HG02798 (cell line): ENCODE results near the gene AHCTF1.
A peak's percentile ranks its signal among the peaks of the same experiment; 100 is the strongest.
"Not testable (repeated sequence)": the region's sequence is repeated elsewhere in the genome, so short reads cannot be mapped to it uniquely, and the experiment has no call there.

Source experiments
- ATAC-seq: cut with Tn5 transposase; IDR thresholded peaks from one replicate; pipeline ENCODE4 v1.9.1; 2021; ENCODE audit warnings: mild to moderate bottlenecking; ENCODE audit not compliant: unreplicated experiment, poor library complexity

The AHCTF1 gene

DNA sequence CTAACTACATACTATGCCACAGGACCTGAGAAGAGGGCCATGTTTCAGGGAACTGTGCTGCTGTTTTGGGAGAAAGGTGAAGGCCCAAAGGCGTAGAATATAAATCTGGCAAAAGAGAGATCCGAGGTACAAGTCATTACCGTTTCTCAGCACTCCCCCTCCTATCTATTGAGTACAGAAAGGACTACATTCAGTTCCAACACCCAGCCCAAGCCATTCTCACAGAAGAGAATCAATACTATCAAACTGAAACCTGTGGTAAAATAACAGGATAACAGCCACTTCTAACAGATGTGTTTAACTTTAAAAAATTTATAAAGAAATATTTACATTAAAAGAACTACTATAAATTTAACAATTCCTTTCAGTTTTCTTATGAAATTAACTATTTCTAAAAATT is 7.8 kb downstream of the AHCTF1 start:
- ATAC-seq: no peak

DNA sequence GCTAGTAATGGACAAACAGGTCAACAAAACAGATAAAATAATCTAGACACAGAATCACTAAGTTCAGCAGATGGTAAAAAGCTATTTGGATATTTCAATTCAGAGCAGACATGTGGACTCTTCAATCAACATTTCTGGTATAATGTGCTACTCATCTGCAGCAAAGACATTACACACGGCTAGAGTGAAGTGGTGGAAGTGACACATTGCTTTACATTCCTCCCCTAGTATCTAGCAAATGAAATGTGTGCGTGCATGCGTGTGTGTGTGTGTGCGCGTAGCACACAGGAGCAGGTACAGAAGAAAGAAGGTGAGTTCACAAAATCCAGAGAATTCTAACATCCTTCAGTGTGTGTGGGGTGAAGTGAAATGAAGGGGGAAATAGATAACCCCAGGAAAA is 8.3 kb downstream of the AHCTF1 start:
- no peak for ATAC-seq

GRCh38 chr1:246921481-246921880 is 10.3 kb downstream of the AHCTF1 start:
- ATAC-seq: no peak

DNA sequence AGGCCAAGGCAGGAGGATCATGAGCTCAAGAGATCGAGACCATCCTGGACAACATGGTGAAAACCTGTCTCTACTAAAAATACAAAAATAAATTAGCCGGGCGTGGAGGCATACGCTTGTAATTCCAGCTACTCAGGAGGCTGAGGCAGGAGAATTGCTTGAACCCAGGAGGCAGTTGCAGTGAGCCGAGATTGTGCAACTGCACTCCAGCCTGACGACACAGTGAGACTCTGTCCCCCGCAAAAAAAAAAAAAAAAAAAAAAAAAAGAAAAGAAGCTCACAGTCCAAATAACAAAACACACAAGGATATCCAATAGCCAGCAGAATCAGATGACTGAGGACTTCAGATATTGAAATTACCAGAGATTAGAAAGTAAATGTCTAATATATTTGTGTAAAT is 11.8 kb downstream of the AHCTF1 start:
- ATAC-seq: no peak

GRCh38 chr1:246916026-246916923 is 15.5 kb downstream of the AHCTF1 start:
- ATAC-seq: not testable (repeated sequence)

DNA sequence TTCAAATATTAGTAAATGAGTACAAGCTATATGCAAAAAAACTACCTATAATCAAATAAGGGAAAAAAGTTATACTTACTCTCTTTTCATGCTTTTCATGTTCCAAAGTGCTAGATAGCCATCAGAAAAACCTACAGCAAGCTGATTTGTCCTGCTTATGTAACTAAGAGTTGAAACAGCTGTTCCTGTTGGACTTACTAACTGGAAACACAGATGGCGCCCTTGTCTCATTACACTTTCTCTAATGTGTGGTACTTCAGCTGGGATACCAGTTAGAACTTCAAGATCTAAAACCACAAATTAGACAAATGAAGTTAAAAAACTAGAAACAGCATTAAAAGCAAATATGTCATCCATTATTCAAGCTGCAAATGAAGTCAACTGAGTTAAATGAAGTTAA is 24.3 kb downstream of the AHCTF1 start:
- ATAC-seq: peak; percentile 65

GRCh38 chr1:246906833-246907232 is 24.9 kb downstream of the AHCTF1 start:
- ATAC-seq: no peak

DNA sequence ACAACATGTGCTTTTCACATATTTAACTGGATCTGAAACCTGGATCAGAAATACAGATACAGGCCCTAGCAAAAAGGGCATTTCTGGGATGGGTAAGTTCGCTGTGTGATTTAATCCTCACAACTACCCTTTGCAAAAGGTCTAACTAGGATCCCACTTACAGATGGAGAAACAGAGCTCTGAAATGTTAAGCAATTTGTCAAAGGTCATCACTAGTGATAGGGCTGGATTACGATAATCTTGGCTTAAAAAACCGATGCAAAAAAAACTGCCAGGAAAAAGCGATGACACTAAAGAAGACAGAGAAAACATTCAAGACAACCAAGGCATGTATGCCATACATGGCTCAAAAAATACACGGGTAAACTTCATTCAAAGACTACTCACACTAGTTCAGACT is 29.9 kb downstream of the AHCTF1 start:
- ATAC-seq: no peak

GRCh38 chr1:246897302-246897701 is 34.4 kb downstream of the AHCTF1 start:
- no peak for ATAC-seq

GRCh38 chr1:246893191-246893939 is 38.4 kb downstream of the AHCTF1 start:
- peak; percentile 54 for ATAC-seq

GRCh38 chr1:246891105-246891504 is 40.6 kb downstream of the AHCTF1 start:
- no peak for ATAC-seq

DNA sequence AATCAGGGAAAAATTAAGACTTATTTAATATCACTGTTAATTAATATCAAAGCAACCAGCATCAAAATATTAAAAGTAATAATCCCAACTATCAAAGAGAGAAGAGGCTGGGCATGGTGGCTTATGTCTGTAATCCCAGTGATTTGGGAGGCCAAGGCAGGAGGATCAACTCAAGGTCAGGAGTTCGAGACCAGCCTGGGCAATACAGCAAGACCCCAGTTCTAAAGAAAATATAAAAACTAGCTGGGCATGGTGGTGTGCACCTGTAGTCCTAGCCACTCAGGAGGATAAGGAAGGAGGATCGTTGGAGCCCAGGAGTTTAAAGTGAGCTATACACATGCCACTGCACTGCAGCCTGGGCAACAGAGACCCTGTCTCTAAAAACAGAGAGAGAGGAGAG is 43.2 kb downstream of the AHCTF1 start:
- no peak for ATAC-seq

- not testable (repeated sequence) for ATAC-seq
Measured at GRCh38 chr1:246885389-246885788, 46.4 kb downstream of the AHCTF1 start.

DNA sequence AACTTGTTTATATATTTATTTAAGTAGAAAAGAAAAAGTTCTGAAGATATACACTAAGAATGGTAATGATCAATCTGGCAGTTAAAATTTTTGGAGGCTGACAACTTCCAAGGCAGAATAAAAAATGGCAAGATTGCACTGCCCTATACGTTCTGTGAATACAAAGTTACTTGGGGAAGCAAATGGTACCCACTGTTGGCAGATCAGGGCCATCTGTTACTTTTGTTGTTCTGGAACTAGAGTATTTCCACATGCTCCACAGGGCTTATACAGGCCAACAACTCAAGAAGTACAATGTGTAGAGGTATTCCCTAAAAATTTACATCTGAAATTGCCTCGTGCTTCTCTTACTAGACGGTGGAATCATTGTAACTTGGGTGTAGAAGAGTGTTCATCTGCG is 53.2 kb downstream of the AHCTF1 start:
- ATAC-seq: no peak

DNA sequence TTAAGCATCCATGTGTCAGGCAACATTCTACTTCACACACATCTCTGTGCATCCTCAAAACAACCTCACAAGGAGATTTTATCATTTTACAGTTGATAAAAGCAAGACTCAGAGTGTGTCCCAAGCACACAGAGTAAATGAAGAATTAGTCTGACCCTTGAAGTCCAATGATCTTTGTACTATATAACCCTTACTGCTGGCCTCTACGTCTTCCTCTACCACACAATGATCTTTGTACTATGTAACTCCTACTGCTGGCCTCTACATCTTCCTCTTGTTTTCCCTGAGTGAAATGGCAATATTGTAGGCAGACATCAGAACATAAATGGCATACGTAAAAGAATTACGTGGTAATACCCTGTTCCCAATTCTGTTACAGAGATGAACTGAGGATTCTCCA is 55.3 kb downstream of the AHCTF1 start:
- ATAC-seq: no peak

DNA sequence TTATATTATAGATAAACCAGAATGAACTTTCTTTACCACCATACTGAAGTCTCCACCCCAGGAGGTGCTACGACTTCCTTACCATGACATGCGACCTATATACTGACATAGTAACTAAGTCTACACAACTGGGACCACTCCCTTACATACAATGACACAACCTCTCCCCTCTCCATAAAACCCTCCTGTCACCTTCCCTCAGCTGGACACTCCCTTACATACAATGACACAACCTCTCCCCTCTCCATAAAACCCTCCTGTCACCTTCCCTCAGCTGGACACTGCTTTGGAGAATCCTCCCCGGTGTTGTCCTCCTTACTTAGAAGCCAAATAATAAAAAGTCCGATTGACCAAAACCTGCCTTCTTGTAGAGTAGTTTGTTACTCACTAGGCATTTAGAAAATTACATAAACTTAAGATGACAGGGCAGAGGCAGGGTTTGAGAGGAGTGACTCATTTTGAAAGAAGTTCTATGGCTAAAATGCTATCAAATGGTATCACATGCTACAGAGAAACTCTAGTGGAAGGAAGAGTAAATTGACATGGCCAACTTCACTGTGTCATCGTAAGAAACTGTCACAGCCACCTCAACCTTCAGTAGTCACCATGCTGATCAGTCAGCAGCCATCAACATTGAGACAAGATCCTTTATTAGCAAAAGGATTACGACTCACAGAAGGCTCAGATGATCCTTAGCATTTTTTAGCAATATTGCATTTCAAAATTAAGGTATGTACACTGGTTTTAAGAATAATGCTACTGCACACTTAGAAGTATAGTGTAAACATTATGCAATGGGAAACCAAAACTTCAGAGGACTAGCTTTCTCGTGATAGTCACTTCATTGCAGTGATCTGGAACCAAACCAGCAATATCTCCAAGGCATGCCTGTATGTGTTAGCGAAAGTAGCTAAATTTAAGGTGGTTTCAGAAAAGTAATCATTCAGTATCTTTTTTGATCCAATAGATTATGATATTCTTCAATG is 56.4 kb downstream of the AHCTF1 start:
- ATAC-seq: peak; percentile 72

GRCh38 chr1:246865921-246866320 is 65.8 kb downstream of the AHCTF1 start:
- no peak for ATAC-seq

- ATAC-seq: not testable (repeated sequence)
Measured at GRCh38 chr1:246863791-246864190, 68.0 kb downstream of the AHCTF1 start.

DNA sequence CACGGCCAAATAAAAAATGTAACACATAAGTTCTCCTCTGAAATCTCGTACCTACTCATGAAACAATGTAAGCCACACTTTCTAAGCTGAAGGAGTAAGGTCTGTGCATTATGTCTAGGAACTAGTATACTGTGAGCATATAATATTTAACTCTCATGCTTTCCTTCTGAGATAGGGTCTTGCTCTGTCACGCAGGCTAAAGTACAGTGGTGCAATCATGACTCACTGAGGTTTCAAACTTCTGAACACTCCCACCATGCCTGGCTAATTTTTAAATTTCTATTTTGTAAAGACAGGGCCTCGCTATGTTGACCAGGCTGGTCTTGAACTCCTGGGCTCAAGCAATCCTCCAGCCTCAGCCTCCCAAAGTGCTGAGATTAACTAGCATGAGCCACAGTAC is 71.3 kb downstream of the AHCTF1 start:
- ATAC-seq: no peak

DNA sequence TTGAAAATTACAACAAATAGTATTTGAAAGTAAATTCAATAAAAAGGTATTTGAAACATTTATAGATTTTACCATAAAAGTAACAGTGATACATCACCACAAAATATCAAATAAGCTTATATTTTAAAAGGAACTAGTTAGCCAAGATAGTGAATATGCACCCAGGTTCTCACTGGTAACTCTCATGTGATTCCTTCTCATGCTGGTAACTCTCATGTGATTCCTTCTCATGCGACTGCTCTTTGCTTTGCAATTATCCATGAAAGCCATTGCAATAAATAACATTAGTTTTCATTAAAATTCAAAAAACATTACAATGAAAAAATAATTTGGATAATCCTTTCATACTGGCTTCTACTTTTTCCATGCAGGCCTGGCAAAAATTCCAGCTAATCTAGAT is 75.4 kb downstream of the AHCTF1 start:
- no peak for ATAC-seq
